ENCODE measurements around the gene FAM163B.

DNA sequence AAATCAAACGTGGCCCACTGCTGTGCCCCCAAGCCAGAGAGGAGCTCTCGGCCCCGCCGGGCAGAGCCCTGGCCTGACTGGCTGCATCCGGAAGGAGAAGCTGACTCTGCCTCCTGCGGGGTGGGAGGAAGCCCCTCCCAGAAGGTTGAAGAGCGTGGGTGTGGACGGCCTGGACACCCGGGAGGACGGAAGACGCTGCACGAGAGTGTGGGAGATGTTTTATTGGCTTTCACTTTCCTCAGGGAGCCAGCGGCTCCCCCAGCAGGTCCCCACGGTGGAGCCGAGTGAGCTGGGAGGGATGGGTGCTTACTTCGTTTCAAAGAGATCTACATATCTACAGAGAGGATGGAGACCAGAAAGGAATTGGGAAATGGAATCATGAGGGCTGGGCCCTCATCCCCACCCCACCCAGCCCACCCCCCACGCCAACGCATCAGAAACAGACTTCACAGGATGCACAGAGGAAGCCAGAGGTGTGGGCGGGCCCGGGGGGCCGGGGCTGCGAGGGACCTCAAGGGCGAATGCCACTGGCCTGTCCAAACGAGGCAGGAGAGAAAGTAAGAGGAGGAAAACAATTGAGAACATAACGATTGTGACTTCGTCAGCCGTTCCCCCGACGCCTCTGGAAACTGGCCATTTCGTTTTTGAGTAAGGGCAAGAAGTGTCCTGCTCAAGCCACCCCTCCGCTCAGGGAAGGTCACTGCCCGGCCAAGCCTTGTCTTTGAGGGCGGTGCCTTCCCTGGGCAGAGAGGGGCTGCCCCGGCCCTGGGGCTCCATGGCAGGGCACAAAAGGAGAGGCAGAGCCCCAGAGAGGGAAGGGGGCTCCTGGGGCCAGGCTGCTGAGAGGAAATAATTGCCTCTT is 32.1 kb downstream of the FAM163B start:
- no peak for TF ChIP-seq POLR2AphosphoS5 (IDR thresholded peaks at IDR 0.05)
- TF ChIP-seq, protein P1, sequence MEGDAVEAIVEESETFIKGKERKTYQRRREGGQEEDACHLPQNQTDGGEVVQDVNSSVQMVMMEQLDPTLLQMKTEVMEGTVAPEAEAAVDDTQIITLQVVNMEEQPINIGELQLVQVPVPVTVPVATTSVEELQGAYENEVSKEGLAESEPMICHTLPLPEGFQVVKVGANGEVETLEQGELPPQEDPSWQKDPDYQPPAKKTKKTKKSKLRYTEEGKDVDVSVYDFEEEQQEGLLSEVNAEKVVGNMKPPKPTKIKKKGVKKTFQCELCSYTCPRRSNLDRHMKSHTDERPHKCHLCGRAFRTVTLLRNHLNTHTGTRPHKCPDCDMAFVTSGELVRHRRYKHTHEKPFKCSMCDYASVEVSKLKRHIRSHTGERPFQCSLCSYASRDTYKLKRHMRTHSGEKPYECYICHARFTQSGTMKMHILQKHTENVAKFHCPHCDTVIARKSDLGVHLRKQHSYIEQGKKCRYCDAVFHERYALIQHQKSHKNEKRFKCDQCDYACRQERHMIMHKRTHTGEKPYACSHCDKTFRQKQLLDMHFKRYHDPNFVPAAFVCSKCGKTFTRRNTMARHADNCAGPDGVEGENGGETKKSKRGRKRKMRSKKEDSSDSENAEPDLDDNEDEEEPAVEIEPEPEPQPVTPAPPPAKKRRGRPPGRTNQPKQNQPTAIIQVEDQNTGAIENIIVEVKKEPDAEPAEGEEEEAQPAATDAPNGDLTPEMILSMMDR (IDR thresholded peaks at IDR 0.05) = no peak
- TF ChIP-seq POLR2A (IDR thresholded peaks at IDR 0.05; ENCODE audit: low read depth) = no peak
- TF ChIP-seq EP300 (IDR thresholded peaks at IDR 0.05) = no peak
